ENCODE data around the gene OR10A7.

- TF ChIP-seq CTCF (IDR thresholded peaks at IDR 0.05) (peak in 2 of 3 donors; percentile 31 to 33), POLR2A (IDR thresholded peaks at IDR 0.05) (no peak)
These were observed 31.8 kb upstream of the OR10A7 start for GRCh38 chr12:55188974-55189556.
